22Rv1 (cell line): ENCODE results near the gene PCDH9.
"Not testable (repeated sequence)": the region's sequence is repeated elsewhere in the genome, so short reads cannot be mapped to it uniquely, and the experiment has no call there.

Experiments used
- H3K27ac ChIP-seq: fragments of 450-650 bp; 2 replicates; pipeline ENCODE4 v1.5.1; 2017
- ZFX ChIP-seq: fragments of 450-650 bp; IDR thresholded peaks from 2 replicates; pipeline ENCODE4 v1.6.1; 2017; ENCODE audit warnings: antibody characterized with exemption, borderline replicate concordance
- TF ChIP-seq, protein P1 (sequence below): fragments of 450-650 bp; IDR thresholded peaks from 2 replicates; pipeline ENCODE4 v1.5.1; 2017; ENCODE audit warnings: mild to moderate bottlenecking

PCDH9 gene

DNA sequence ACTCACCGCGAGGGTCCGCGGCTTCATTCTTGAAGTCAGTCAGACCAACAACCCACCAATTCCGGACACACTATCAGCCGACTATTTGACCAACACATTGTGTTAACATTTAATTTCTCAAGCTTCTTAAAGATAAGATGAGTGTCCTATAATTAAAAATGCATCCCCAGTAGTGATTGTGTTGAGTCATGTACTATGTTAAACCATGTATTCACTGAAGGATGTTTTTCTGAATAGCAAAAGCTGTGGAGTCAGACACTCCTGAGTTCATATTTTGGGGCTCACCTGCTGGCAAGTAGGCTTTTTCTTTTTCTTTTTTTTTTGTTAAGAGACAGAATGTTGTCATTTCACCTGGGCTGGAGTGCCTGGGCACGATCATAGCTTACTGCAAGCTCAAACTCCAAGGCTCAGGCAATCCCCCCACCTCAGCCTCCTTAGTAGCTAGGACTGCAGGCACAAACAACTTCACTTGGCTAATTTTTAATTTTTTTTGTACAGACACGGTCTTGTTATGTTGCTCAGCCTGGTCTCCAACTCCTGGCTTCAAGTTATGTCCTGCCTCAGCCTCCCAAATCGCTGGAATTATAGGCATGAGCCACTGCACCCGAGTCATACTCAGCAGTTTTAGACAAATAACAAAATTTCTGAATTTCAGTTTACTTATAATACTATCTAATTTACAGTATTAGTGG, 606.9 kb downstream of the PCDH9 start:
- H3K27ac ChIP-seq, result no peak overlapping the region
- TF ChIP-seq, protein P1, sequence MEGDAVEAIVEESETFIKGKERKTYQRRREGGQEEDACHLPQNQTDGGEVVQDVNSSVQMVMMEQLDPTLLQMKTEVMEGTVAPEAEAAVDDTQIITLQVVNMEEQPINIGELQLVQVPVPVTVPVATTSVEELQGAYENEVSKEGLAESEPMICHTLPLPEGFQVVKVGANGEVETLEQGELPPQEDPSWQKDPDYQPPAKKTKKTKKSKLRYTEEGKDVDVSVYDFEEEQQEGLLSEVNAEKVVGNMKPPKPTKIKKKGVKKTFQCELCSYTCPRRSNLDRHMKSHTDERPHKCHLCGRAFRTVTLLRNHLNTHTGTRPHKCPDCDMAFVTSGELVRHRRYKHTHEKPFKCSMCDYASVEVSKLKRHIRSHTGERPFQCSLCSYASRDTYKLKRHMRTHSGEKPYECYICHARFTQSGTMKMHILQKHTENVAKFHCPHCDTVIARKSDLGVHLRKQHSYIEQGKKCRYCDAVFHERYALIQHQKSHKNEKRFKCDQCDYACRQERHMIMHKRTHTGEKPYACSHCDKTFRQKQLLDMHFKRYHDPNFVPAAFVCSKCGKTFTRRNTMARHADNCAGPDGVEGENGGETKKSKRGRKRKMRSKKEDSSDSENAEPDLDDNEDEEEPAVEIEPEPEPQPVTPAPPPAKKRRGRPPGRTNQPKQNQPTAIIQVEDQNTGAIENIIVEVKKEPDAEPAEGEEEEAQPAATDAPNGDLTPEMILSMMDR, result no peak
- TF ChIP-seq ZFX, result no peak

DNA sequence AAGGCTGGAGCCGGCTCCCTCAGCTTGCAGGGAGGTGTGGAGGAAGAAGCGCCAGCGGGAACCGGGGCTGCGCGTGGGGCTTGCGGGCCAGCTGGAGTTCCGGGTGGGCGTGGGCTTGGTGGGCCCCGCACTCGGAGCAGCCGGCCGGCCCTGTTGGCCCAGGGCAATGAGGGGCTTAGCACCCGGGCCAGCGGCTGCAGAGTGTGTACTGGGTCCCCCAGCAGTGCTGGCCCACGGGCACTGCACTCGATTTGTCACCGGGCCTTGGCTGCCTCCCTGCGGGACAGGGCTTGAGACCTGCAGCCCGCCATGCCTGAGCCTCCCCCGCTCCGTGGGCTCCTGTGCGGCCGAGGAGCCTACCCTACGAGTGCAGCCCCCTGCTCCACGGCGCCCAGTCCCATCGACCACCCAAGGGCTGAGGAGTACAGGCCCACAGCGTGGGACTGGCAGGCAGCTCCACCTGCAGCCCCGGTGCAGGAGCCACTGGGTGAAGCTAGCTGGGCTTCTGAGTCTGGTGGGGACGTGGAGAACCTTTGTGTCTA, 608.2 kb downstream of the PCDH9 start:
- H3K27ac ChIP-seq, result not testable (repeated sequence)

DNA sequence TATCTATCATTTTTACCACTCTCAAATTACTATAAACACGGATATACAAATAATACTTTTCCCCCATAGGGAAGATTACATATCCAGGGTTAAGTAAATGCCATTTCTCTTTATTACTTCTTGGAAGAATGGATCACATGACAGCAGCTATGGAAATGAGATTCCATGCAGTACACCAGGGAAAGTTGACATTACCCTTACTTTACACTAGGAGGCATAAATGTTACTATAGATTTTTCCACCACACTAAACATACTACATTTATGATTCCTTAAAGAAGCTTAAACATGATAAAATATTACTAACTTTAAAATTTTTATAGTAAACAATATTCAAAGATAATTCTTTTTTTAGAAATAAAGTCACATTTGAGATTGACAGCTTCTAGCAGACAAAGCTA, 611.4 kb downstream of the PCDH9 start:
- no peak overlapping the region for H3K27ac ChIP-seq
- no peak for TF ChIP-seq ZFX
- TF ChIP-seq, protein P1, result peak; percentile 62

DNA sequence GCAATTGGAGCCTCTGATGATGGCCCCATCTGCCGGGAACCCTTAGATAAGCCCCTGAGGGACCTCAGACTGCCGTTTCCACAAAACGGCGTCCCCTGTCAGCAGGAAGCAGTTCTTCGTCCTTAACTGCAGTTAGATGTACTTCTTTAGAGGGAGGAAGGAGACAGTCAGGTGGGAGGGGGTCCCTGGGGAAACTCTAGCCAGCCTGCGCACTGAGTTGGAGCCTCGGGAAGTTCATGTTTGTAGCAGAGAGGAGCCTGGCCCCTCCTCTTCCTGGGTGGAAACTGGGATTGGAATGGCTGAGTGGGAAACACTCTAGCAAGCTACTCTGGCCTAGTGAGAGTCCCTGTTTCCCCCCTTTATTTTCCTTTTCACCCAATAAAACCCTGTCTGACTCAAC, 612.4 kb downstream of the PCDH9 start:
- TF ChIP-seq ZFX, result no peak
- TF ChIP-seq, protein P1, result no peak
- no peak overlapping the region for H3K27ac ChIP-seq

DNA sequence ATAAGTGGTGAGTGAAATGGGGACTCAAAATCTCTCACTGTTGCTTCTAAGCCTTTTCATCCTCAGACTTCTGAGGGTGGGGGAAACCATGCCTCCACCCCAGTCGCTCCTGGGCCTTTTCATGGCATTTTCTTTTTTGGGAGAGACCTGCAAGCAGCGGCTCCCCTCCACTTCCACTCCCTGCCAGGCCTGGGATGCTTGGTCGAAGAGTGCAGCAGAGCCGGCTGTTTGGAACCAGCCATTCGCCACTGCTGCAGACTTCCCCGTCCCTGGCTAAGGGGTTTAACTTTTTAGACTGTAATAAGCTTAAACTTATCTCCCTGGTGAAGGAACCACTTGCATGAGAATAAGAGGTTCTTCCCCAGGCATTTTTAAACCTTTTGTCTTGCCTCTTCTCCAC, 617.2 kb downstream of the PCDH9 start:
- no peak overlapping the region for H3K27ac ChIP-seq
- TF ChIP-seq ZFX, result no peak
- TF ChIP-seq, protein P1, result no peak

DNA sequence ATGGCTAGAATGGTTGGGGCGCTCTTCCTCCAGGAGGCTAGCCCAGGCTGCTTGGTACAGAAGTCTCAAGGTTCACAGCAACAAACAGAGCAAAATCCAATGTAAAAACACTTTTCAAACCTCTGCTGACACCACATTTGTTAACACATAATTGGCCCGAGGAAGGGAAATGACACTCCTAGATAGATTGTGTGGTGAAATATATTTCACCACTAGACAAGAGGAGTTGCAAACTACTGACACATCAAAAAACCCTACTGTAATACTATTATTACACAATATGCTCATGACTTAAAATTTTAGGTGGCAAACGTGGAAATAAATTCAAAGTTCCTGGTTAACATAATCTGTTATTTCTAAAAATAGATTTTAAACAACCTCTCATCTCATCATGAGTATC, 643.6 kb downstream of the PCDH9 start:
- no peak overlapping the region for H3K27ac ChIP-seq
- TF ChIP-seq, protein P1, result no peak
- no peak for TF ChIP-seq ZFX

DNA sequence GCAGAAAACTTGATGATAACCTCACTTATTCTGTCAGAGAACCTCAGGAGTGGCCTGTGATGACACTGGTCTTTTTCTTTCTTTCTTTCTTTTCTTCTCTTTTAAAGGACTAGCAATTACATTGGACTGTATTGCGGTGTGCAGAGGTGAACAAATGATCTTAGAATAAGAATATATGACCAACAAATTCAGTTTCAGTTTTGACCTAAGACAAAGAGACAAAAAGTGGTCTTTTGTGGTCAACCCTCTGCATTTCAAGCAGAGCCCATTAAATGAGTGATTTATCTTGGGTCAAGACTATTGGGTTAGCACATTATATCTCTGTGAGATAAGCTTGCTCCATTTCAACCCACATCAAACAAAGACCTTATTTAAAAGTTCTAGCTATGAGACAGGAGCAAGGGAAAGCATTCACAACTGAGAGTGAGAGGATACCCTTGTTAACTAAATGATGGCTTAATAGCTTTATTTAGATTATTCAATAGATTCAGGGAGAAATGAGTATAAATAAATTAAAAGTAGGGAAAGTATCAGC, 644.4 kb downstream of the PCDH9 start:
- TF ChIP-seq, protein P1, result no peak
- no peak for TF ChIP-seq ZFX
- no peak overlapping the region for H3K27ac ChIP-seq
